GM12873 (cell line): ENCODE results near the gene CHN2.

Source experiments
- CTCF ChIP-seq: IDR thresholded peaks from 2 replicates; pipeline ENCODE4 v1.5.1; 2012; ENCODE audit warnings: low read depth, mild to moderate bottlenecking, moderate library complexity, low read length, control low read depth; ENCODE audit not compliant: insufficient read depth; ENCODE audit errors: missing control alignments

The CHN2 gene

GRCh38 chr7:29316926-29317325 lies 122.4 kb downstream of the CHN2 start:
- TF ChIP-seq CTCF = no peak

GRCh38 chr7:29318853-29319718 lies 124.5 kb downstream of the CHN2 start:
- TF ChIP-seq CTCF = no peak

- TF ChIP-seq CTCF = no peak
Observed at GRCh38 chr7:29319719-29320521, 125.3 kb downstream of the CHN2 start.

GRCh38 chr7:29320577-29320976 lies 126.0 kb downstream of the CHN2 start:
- TF ChIP-seq CTCF = no peak

GRCh38 chr7:29322023-29322712 lies 127.6 kb downstream of the CHN2 start:
- no peak for TF ChIP-seq CTCF

- TF ChIP-seq CTCF = no peak
Observed at GRCh38 chr7:29325476-29325875, 130.9 kb downstream of the CHN2 start.

- TF ChIP-seq CTCF = no peak
Observed at GRCh38 chr7:29326864-29327263, 132.3 kb downstream of the CHN2 start.
